Ishikawa (cell line): ENCODE results near the gene GPRIN2.

Experiments
- CREB1 ChIP-seq: IDR thresholded peaks from 2 replicates; pipeline ENCODE4 v1.6.1; 2012; ENCODE audit warnings: low read depth
- TF ChIP-seq, protein P1 (sequence below): IDR thresholded peaks from 2 replicates; pipeline ENCODE4 v1.6.1; 2012

DNA sequence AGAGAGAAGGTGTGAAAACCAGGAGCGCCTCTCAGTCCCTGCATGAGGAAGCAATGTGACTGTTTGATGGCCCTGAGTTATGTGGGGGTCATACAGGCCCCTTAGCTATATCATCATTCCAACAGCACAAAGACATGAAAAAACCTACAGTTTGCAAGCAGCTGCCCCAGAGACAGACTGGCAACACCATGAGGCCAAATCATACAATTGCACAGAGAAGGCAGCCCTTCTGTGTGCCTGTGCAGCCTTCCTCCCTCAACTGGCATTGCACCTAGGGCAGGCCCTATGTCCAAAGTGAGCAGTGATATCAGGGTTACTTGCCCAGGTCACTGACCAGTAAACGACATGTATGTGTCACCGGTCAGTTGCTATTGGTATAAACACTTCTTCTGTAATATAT, 41.6 kb downstream of the GPRIN2 start:
- TF ChIP-seq, protein P1, sequence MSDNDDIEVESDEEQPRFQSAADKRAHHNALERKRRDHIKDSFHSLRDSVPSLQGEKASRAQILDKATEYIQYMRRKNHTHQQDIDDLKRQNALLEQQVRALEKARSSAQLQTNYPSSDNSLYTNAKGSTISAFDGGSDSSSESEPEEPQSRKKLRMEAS, result no peak
- TF ChIP-seq CREB1, result no peak
